ENCODE data around the gene PURA.

GRCh38 chr5:140117523-140117922 is 3.6 kb downstream of the PURA start:
- TF ChIP-seq CTCF (IDR thresholded peaks at IDR 0.05) (no peak), POLR2AphosphoS5 (IDR thresholded peaks at IDR 0.05; ENCODE audit: low read depth, low read length) (no peak), REST (IDR thresholded peaks at IDR 0.05; ENCODE audit: insufficient read depth in 1 of 2, low read depth in 2 of 2, low read length in 1 of 2) (no peak), TCF7L2 (IDR thresholded peaks at IDR 0.05; ENCODE audit: low read depth, low read length) (no peak), SIN3A (IDR thresholded peaks at IDR 0.05; ENCODE audit: borderline replicate concordance, insufficient read depth, low read depth, low read length) (no peak)

All from Panc1 (cell line).